K562 (cell line): ENCODE measurements around the gene SCFD2. TPM values are rescaled to one million over a fixed set of nuclear protein-coding genes. Genes with fewer than 3 reads are reported as not detected.

Source experiments
- polyA plus RNA-seq, 8 experiments: library from polyadenylated mRNA; depleted of rRNA in 4 of 8; stranded (reverse) in 5 of 8; unstranded in 3 of 8; fragments of >200 nt; fragmentation: Nextera tagmentation in 2 of 8; fragmentation: Illumina TruSeq in 1 of 8; extraction: Ambion mirVana in 2 of 8; extraction: Trizol in 1 of 8; gene quantifications; 2 replicates each; pipeline versions ENCODE4 v1.2.1 to v1.2.3, GENCODE V29; 2011 to 2014; ENCODE audit warnings: inconsistent platforms in 1 of 8, missing spikeins in 1 of 8
- total RNA-seq, 7 experiments: library from RNA; depleted of rRNA in 6 of 7; stranded (reverse); fragments of >200 nt in 6 of 7; fragmentation: Illumina TruSeq in 2 of 7; extraction: Trizol in 2 of 7; gene quantifications; 2 replicates each; pipeline versions ENCODE4 v1.2.1 to v1.2.3, GENCODE V29; 2011 to 2021; ENCODE audit warnings: low replicate concordance in 1 of 7
- TF ChIP-seq, protein P1 (sequence below): fragments of 450-650 bp; IDR thresholded peaks from 2 replicates; pipeline ENCODE4 v1.6.1; 2016; ENCODE audit warnings: mild to moderate bottlenecking, moderate library complexity

SCFD2 gene
- total and polyA plus RNA-seq, 9 of the 15 experiments (the other 6 are each of a cell fraction or from before 2014, with no cell fraction given) = 5.7 to 30.3 (median 22.8) TPM

DNA sequence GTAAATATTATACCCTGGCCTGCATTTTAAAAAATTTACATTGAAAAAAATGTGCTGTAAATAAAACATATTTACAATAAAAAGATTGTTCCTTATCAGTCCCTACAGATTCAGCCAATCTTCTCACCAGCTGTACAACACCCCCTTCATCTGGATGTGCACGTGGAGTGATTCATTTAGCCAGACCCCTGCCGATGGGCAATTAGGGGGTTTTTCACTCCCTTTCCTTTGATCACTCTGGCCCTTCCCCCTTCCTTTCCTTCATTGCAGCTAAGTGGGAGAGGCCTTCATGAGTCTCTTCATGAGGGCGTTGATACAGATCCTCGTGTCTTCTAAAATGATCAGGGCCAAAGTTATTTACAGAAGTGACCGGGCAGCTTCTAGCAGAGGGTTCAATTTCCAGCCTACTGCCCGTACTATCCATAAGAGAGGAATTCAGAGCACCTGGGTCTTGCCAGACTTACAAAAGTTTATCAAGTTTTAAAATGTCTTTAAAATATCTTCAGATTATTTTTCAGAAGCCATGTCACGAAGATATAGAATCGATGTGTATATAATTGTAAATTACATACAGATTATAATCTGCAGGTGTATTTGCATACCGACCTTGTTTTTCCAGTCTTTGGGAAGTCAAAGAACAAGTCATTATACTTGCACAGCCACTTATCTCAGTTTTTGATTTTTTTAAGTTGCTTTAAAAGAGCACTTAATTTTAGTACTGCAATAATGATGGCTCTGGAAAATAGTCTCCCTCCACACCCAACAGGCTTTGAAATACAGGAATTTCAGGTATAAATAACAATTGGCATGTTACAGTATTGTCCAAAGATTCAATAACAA is 525.1 kb downstream of the SCFD2 start (continued):
- TF ChIP-seq, protein P1, sequence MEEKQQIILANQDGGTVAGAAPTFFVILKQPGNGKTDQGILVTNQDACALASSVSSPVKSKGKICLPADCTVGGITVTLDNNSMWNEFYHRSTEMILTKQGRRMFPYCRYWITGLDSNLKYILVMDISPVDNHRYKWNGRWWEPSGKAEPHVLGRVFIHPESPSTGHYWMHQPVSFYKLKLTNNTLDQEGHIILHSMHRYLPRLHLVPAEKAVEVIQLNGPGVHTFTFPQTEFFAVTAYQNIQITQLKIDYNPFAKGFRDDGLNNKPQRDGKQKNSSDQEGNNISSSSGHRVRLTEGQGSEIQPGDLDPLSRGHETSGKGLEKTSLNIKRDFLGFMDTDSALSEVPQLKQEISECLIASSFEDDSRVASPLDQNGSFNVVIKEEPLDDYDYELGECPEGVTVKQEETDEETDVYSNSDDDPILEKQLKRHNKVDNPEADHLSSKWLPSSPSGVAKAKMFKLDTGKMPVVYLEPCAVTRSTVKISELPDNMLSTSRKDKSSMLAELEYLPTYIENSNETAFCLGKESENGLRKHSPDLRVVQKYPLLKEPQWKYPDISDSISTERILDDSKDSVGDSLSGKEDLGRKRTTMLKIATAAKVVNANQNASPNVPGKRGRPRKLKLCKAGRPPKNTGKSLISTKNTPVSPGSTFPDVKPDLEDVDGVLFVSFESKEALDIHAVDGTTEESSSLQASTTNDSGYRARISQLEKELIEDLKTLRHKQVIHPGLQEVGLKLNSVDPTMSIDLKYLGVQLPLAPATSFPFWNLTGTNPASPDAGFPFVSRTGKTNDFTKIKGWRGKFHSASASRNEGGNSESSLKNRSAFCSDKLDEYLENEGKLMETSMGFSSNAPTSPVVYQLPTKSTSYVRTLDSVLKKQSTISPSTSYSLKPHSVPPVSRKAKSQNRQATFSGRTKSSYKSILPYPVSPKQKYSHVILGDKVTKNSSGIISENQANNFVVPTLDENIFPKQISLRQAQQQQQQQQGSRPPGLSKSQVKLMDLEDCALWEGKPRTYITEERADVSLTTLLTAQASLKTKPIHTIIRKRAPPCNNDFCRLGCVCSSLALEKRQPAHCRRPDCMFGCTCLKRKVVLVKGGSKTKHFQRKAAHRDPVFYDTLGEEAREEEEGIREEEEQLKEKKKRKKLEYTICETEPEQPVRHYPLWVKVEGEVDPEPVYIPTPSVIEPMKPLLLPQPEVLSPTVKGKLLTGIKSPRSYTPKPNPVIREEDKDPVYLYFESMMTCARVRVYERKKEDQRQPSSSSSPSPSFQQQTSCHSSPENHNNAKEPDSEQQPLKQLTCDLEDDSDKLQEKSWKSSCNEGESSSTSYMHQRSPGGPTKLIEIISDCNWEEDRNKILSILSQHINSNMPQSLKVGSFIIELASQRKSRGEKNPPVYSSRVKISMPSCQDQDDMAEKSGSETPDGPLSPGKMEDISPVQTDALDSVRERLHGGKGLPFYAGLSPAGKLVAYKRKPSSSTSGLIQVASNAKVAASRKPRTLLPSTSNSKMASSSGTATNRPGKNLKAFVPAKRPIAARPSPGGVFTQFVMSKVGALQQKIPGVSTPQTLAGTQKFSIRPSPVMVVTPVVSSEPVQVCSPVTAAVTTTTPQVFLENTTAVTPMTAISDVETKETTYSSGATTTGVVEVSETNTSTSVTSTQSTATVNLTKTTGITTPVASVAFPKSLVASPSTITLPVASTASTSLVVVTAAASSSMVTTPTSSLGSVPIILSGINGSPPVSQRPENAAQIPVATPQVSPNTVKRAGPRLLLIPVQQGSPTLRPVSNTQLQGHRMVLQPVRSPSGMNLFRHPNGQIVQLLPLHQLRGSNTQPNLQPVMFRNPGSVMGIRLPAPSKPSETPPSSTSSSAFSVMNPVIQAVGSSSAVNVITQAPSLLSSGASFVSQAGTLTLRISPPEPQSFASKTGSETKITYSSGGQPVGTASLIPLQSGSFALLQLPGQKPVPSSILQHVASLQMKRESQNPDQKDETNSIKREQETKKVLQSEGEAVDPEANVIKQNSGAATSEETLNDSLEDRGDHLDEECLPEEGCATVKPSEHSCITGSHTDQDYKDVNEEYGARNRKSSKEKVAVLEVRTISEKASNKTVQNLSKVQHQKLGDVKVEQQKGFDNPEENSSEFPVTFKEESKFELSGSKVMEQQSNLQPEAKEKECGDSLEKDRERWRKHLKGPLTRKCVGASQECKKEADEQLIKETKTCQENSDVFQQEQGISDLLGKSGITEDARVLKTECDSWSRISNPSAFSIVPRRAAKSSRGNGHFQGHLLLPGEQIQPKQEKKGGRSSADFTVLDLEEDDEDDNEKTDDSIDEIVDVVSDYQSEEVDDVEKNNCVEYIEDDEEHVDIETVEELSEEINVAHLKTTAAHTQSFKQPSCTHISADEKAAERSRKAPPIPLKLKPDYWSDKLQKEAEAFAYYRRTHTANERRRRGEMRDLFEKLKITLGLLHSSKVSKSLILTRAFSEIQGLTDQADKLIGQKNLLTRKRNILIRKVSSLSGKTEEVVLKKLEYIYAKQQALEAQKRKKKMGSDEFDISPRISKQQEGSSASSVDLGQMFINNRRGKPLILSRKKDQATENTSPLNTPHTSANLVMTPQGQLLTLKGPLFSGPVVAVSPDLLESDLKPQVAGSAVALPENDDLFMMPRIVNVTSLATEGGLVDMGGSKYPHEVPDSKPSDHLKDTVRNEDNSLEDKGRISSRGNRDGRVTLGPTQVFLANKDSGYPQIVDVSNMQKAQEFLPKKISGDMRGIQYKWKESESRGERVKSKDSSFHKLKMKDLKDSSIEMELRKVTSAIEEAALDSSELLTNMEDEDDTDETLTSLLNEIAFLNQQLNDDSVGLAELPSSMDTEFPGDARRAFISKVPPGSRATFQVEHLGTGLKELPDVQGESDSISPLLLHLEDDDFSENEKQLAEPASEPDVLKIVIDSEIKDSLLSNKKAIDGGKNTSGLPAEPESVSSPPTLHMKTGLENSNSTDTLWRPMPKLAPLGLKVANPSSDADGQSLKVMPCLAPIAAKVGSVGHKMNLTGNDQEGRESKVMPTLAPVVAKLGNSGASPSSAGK = no peak
- TF ChIP-seq, all 486 proteins: peak for 0
